ENCODE results near the gene MYO1H. TPM values are rescaled to one million over a fixed set of nuclear protein-coding genes. Genes with fewer than 3 reads are reported as not detected.

The MYO1H gene
- total and polyA plus RNA-seq, 2 experiments from 2014 or later = not detected

- TF ChIP-seq CTCF (conservative IDR thresholded peaks at IDR 0.05; ENCODE audit: low read depth in 2 of 2) = no peak
- TF ChIP-seq, protein P1, sequence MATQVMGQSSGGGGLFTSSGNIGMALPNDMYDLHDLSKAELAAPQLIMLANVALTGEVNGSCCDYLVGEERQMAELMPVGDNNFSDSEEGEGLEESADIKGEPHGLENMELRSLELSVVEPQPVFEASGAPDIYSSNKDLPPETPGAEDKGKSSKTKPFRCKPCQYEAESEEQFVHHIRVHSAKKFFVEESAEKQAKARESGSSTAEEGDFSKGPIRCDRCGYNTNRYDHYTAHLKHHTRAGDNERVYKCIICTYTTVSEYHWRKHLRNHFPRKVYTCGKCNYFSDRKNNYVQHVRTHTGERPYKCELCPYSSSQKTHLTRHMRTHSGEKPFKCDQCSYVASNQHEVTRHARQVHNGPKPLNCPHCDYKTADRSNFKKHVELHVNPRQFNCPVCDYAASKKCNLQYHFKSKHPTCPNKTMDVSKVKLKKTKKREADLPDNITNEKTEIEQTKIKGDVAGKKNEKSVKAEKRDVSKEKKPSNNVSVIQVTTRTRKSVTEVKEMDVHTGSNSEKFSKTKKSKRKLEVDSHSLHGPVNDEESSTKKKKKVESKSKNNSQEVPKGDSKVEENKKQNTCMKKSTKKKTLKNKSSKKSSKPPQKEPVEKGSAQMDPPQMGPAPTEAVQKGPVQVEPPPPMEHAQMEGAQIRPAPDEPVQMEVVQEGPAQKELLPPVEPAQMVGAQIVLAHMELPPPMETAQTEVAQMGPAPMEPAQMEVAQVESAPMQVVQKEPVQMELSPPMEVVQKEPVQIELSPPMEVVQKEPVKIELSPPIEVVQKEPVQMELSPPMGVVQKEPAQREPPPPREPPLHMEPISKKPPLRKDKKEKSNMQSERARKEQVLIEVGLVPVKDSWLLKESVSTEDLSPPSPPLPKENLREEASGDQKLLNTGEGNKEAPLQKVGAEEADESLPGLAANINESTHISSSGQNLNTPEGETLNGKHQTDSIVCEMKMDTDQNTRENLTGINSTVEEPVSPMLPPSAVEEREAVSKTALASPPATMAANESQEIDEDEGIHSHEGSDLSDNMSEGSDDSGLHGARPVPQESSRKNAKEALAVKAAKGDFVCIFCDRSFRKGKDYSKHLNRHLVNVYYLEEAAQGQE (IDR thresholded peaks at IDR 0.05; ENCODE audit: unreplicated experiment) = no peak
- no peak for TF ChIP-seq STAT1 (IDR thresholded peaks at IDR 0.05; ENCODE audit: unreplicated experiment)
- TF ChIP-seq CREB1 (CRISPR knock-in tag; IDR thresholded peaks at IDR 0.05; ENCODE audit: low read depth) = no peak
- Histone ChIP-seq H4K20me1 (replicated peaks; ENCODE audit: insufficient read depth) (no peaks in the 10 kb centered on the region), H3F3A (replicated peaks; ENCODE audit: low read depth) (no peaks in the 10 kb centered on the region), H3K4me1 (ENCODE audit: insufficient read depth) (peaks cover 4% of the 10 kb centered on the region; the same call in 1 of the 2 replicates), H3K4me2 (no peak overlapping the region), H3K4me3 (no peak overlapping the region), H2AFZ (no peak overlapping the region), H3K27ac (ENCODE audit: low read depth) (no peak overlapping the region), H3K36me3 (ENCODE audit: insufficient read depth) (no peaks in the 10 kb centered on the region), H3K9me2 (ENCODE audit: insufficient read depth) (no peaks in the 10 kb centered on the region), H3K27me3 (ENCODE audit: insufficient read depth) (peaks cover 14% of the 10 kb centered on the region), H3K79me2 (replicated peaks; ENCODE audit: insufficient read depth) (no peaks in the 10 kb centered on the region)
- Mint-ChIP-seq H3K4me1 (peaks cover 4% of the 10 kb centered on the region), H3K9me3 (no peaks in the 10 kb centered on the region), H3K36me3 (ENCODE audit: low read depth) (no peaks in the 10 kb centered on the region), H3K27me3 (ENCODE audit: insufficient read depth, low read depth, poor library complexity) (peaks cover 10% of the 10 kb centered on the region), H3K27ac (no peak overlapping the region), H3K4me3 (no peak overlapping the region)
- ATAC-seq (no peak), DNase-seq (ENCODE audit: low spot score) (no peak)
These were observed 44.9 kb upstream of the MYO1H start for GRCh38 chr12:109302770-109303169.

- H3K27me3 Mint-ChIP-seq (ENCODE audit: insufficient read depth, low read depth, poor library complexity) = peaks cover 23% of the 10 kb centered on the region
- no peak for TF ChIP-seq POLR2AphosphoS5 (IDR thresholded peaks at IDR 0.05; ENCODE audit: low read depth)
- TF ChIP-seq EZH2phosphoT487 (IDR thresholded peaks at IDR 0.05; ENCODE audit: unreplicated experiment) = no peak
- no peak for TF ChIP-seq ZNF114 (CRISPR knock-in tag; IDR thresholded peaks at IDR 0.05)
- TF ChIP-seq, protein P1 (IDR thresholded peaks at IDR 0.05; ENCODE audit: unreplicated experiment) = no peak
- no peak for TF ChIP-seq NANOG (IDR thresholded peaks at IDR 0.05; ENCODE audit: borderline replicate concordance)
- TF ChIP-seq, protein P2, sequence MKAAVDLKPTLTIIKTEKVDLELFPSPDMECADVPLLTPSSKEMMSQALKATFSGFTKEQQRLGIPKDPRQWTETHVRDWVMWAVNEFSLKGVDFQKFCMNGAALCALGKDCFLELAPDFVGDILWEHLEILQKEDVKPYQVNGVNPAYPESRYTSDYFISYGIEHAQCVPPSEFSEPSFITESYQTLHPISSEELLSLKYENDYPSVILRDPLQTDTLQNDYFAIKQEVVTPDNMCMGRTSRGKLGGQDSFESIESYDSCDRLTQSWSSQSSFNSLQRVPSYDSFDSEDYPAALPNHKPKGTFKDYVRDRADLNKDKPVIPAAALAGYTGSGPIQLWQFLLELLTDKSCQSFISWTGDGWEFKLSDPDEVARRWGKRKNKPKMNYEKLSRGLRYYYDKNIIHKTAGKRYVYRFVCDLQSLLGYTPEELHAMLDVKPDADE (IDR thresholded peaks at IDR 0.05) = no peak
- TF ChIP-seq CTCF (conservative IDR thresholded peaks at IDR 0.05; ENCODE audit: low read depth in 2 of 2) = no peak
- no peak for TF ChIP-seq ZNF331 (CRISPR knock-in tag; IDR thresholded peaks at IDR 0.05; ENCODE audit: low read depth)
- no peak for TF ChIP-seq EZH2 (IDR thresholded peaks at IDR 0.05; ENCODE audit: low read depth, unreplicated experiment)
- TF ChIP-seq STAT1 (IDR thresholded peaks at IDR 0.05; ENCODE audit: unreplicated experiment) = no peak
- no peak for TF ChIP-seq JUNB (IDR thresholded peaks at IDR 0.05; ENCODE audit: unreplicated experiment)
- TF ChIP-seq CREB1 (CRISPR knock-in tag; IDR thresholded peaks at IDR 0.05; ENCODE audit: low read depth) = no peak
These were observed 43.2 kb upstream of the MYO1H start for GRCh38 chr12:109304485-109304884.

More at GRCh38 chr12:109304485-109304884, 43.2 kb upstream of the MYO1H start:
- Histone ChIP-seq H3K27me3 (ENCODE audit: insufficient read depth) (peaks cover 27% of the 10 kb centered on the region), H3K4me2 (no peak overlapping the region), H2AFZ (no peak overlapping the region), H3K27ac (ENCODE audit: low read depth) (no peak overlapping the region), H3K36me3 (ENCODE audit: insufficient read depth) (no peaks in the 10 kb centered on the region), H3K4me1 (ENCODE audit: insufficient read depth) (peaks cover 10% of the 10 kb centered on the region; the same call in 1 of the 2 replicates), H3K4me3 (no peak overlapping the region), H3K9me2 (ENCODE audit: insufficient read depth) (no peaks in the 10 kb centered on the region), H4K20me1 (replicated peaks; ENCODE audit: insufficient read depth) (no peaks in the 10 kb centered on the region), H3K79me2 (replicated peaks; ENCODE audit: insufficient read depth) (no peaks in the 10 kb centered on the region), H3F3A (replicated peaks; ENCODE audit: low read depth) (no peaks in the 10 kb centered on the region)
- Mint-ChIP-seq H3K36me3 (ENCODE audit: low read depth) (no peaks in the 10 kb centered on the region), H3K27ac (no peak overlapping the region), H3K4me3 (no peak overlapping the region), H3K4me1 (peaks cover 4% of the 10 kb centered on the region), H3K9me3 (no peaks in the 10 kb centered on the region)
- DNase-seq (ENCODE audit: low spot score) (no peak), ATAC-seq (no peak)

All from GM23338 (cell line).